ENCODE data around the gene PHF21B.
"Not testable (repeated sequence)": the region's sequence is repeated elsewhere in the genome, so short reads cannot be mapped to it uniquely, and the experiment has no call there.

Gene PHF21B

GRCh38 chr22:45009606-45010531 lies at the start of gene PHF21B:
Gene PHF21B, minus strand, starts transcription at chr22:45010005. Its CDS starts 456 bp downstream, at chr22:45009549.
- Histone ChIP-seq H3K4me3 (peak within 1 kb of the TSS; percentile 72), H3K36me3 (replicated peaks) (peaks cover 2% of the 10 kb centered on the region; the same call in 1 of the 2 replicates), H3K27me3 (ENCODE audit: low read depth) (no peaks in the 10 kb centered on the region), H3K4me1 (peaks cover 3% of the 10 kb centered on the region; the same call in 1 of the 2 replicates), H3K9me3 (no peaks in the 10 kb centered on the region)
- in situ Hi-C loops (cut with MboI; ENCODE audit: low sequenced_read_pairs) = no loop called here
- DNase-seq (ENCODE audit: low spot score in 2 of 2) = peak; percentile 68 to 90

- in situ Hi-C loops (cut with MboI; ENCODE audit: low sequenced_read_pairs) = no loop called here
These were observed 49.5 kb upstream of the PHF21B start for GRCh38 chr22:45059296-45059695.

GRCh38 chr22:45058622-45058912 lies 48.8 kb upstream of the PHF21B start:
- H3K4me1 ChIP-seq = no peaks in the 10 kb centered on the region
- no peaks in the 10 kb centered on the region for H3K27me3 ChIP-seq (ENCODE audit: low read depth)
- no peaks in the 10 kb centered on the region for H3K9me3 ChIP-seq
- no peak for DNase-seq (ENCODE audit: low spot score in 2 of 2)
- no peak overlapping the region for H3K4me3 ChIP-seq
- in situ Hi-C loops (cut with MboI; ENCODE audit: low sequenced_read_pairs) = no loop called here
- H3K36me3 ChIP-seq (replicated peaks) = no peaks in the 10 kb centered on the region

More at GRCh38 chr22:45059296-45059695, 49.5 kb upstream of the PHF21B start:
- Histone ChIP-seq H3K4me1 (no peaks in the 10 kb centered on the region), H3K9me3 (no peaks in the 10 kb centered on the region), H3K4me3 (no peak overlapping the region), H3K27me3 (ENCODE audit: low read depth) (no peaks in the 10 kb centered on the region), H3K36me3 (replicated peaks) (no peaks in the 10 kb centered on the region)
- DNase-seq (ENCODE audit: low spot score in 2 of 2) = no peak

GRCh38 chr22:45055936-45056335 lies 46.1 kb upstream of the PHF21B start:
- Histone ChIP-seq H3K36me3 (replicated peaks) (no peaks in the 10 kb centered on the region), H3K27me3 (ENCODE audit: low read depth) (peaks cover 6% of the 10 kb centered on the region), H3K4me1 (no peaks in the 10 kb centered on the region), H3K9me3 (no peaks in the 10 kb centered on the region), H3K4me3 (no peak overlapping the region)
- no peak for DNase-seq (ENCODE audit: low spot score in 2 of 2)
- in situ Hi-C loops (cut with MboI; ENCODE audit: low sequenced_read_pairs) = no loop called here

- H3K27me3 ChIP-seq (ENCODE audit: low read depth) = peaks cover 25% of the 10 kb centered on the region
- in situ Hi-C loops (cut with MboI; ENCODE audit: low sequenced_read_pairs) = no loop called here
- no peaks in the 10 kb centered on the region for H3K4me1 ChIP-seq
- no peaks in the 10 kb centered on the region for H3K36me3 ChIP-seq (replicated peaks)
- H3K9me3 ChIP-seq = no peaks in the 10 kb centered on the region
- H3K4me3 ChIP-seq = no peak overlapping the region
- no peak for DNase-seq (ENCODE audit: low spot score in 2 of 2)
These were observed 43.8 kb upstream of the PHF21B start for GRCh38 chr22:45053571-45053970.

- H3K27me3 ChIP-seq (ENCODE audit: low read depth) = peaks cover 25% of the 10 kb centered on the region
- H3K4me1 ChIP-seq = no peaks in the 10 kb centered on the region
- H3K9me3 ChIP-seq = no peaks in the 10 kb centered on the region
- no peak overlapping the region for H3K4me3 ChIP-seq
- in situ Hi-C loops (cut with MboI; ENCODE audit: low sequenced_read_pairs) = no loop called here
- DNase-seq (ENCODE audit: low spot score in 2 of 2) = no peak
- no peaks in the 10 kb centered on the region for H3K36me3 ChIP-seq (replicated peaks)
These were observed 43.3 kb upstream of the PHF21B start for GRCh38 chr22:45053094-45053493.

GRCh38 chr22:45052665-45053064 lies 42.9 kb upstream of the PHF21B start:
- H3K9me3 ChIP-seq; in situ Hi-C loops (cut with MboI; ENCODE audit: low sequenced_read_pairs); H3K36me3 ChIP-seq (replicated peaks); H3K4me1 ChIP-seq; H3K4me3 ChIP-seq; DNase-seq (ENCODE audit: low spot score in 2 of 2): not testable (repeated sequence)
- peaks cover 25% of the 10 kb centered on the region for H3K27me3 ChIP-seq (ENCODE audit: low read depth)

- Histone ChIP-seq H3K4me3 (no peak overlapping the region), H3K9me3 (no peaks in the 10 kb centered on the region), H3K36me3 (replicated peaks) (no peaks in the 10 kb centered on the region), H3K27me3 (ENCODE audit: low read depth) (peaks cover 25% of the 10 kb centered on the region), H3K4me1 (no peaks in the 10 kb centered on the region)
- in situ Hi-C loops (cut with MboI; ENCODE audit: low sequenced_read_pairs) = no loop called here
- DNase-seq (ENCODE audit: low spot score in 2 of 2) = no peak
These were observed 42.1 kb upstream of the PHF21B start for GRCh38 chr22:45051946-45052345.

GRCh38 chr22:45051419-45051818 lies 41.6 kb upstream of the PHF21B start:
- Histone ChIP-seq H3K9me3 (no peaks in the 10 kb centered on the region), H3K4me3 (no peak overlapping the region), H3K4me1 (no peaks in the 10 kb centered on the region), H3K36me3 (replicated peaks) (no peaks in the 10 kb centered on the region), H3K27me3 (ENCODE audit: low read depth) (peaks cover 25% of the 10 kb centered on the region)
- in situ Hi-C loops (cut with MboI; ENCODE audit: low sequenced_read_pairs) = no loop called here
- DNase-seq (ENCODE audit: low spot score in 2 of 2) = no peak

GRCh38 chr22:45047260-45047659 lies 37.5 kb upstream of the PHF21B start:
- H3K4me3 ChIP-seq = no peak overlapping the region
- no peaks in the 10 kb centered on the region for H3K9me3 ChIP-seq
- no peaks in the 10 kb centered on the region for H3K4me1 ChIP-seq
- in situ Hi-C loops (cut with MboI; ENCODE audit: low sequenced_read_pairs) = no loop called here
- peaks cover 25% of the 10 kb centered on the region for H3K27me3 ChIP-seq (ENCODE audit: low read depth)
- no peak for DNase-seq (ENCODE audit: low spot score in 2 of 2)
- no peaks in the 10 kb centered on the region for H3K36me3 ChIP-seq (replicated peaks)

- DNase-seq (ENCODE audit: low spot score in 2 of 2) = no peak
- Histone ChIP-seq H3K36me3 (replicated peaks) (no peaks in the 10 kb centered on the region), H3K4me1 (no peaks in the 10 kb centered on the region), H3K9me3 (no peaks in the 10 kb centered on the region), H3K27me3 (ENCODE audit: low read depth) (peaks cover 11% of the 10 kb centered on the region), H3K4me3 (no peak overlapping the region)
- in situ Hi-C loops (cut with MboI; ENCODE audit: low sequenced_read_pairs) = no loop called here
These were observed 35.4 kb upstream of the PHF21B start for GRCh38 chr22:45045208-45045607.

- no peaks in the 10 kb centered on the region; the same call in 1 of the 2 replicates for H3K27me3 ChIP-seq (ENCODE audit: low read depth)
- H3K4me1 ChIP-seq = no peaks in the 10 kb centered on the region
- no peaks in the 10 kb centered on the region for H3K36me3 ChIP-seq (replicated peaks)
- no peaks in the 10 kb centered on the region for H3K9me3 ChIP-seq
- no peak overlapping the region for H3K4me3 ChIP-seq
- in situ Hi-C loops (cut with MboI; ENCODE audit: low sequenced_read_pairs) = no loop called here
- no peak for DNase-seq (ENCODE audit: low spot score in 2 of 2)
These were observed 32.5 kb upstream of the PHF21B start for GRCh38 chr22:45042263-45042662.

GRCh38 chr22:45039133-45039532 lies 29.3 kb upstream of the PHF21B start:
- Histone ChIP-seq H3K4me1 (no peaks in the 10 kb centered on the region), H3K4me3 (no peak overlapping the region)

GRCh38 chr22:45036154-45036553 lies 26.3 kb upstream of the PHF21B start:
- H3K4me1 ChIP-seq = no peaks in the 10 kb centered on the region
- no peak for DNase-seq (ENCODE audit: low spot score in 2 of 2)
- in situ Hi-C loops (cut with MboI; ENCODE audit: low sequenced_read_pairs) = no loop called here
- H3K9me3 ChIP-seq = no peaks in the 10 kb centered on the region
- H3K4me3 ChIP-seq = no peak overlapping the region
- H3K27me3 ChIP-seq (ENCODE audit: low read depth) = peaks cover 12% of the 10 kb centered on the region
- no peaks in the 10 kb centered on the region for H3K36me3 ChIP-seq (replicated peaks)

More at GRCh38 chr22:45039133-45039532, 29.3 kb upstream of the PHF21B start:
- DNase-seq (ENCODE audit: low spot score in 2 of 2) = no peak
- no peaks in the 10 kb centered on the region for H3K36me3 ChIP-seq (replicated peaks)
- peaks cover 3% of the 10 kb centered on the region for H3K27me3 ChIP-seq (ENCODE audit: low read depth)
- in situ Hi-C loops (cut with MboI; ENCODE audit: low sequenced_read_pairs) = no loop called here
- H3K9me3 ChIP-seq = no peaks in the 10 kb centered on the region
